Measurements from ENCODE around the gene UBQLN4. TPM values are rescaled to one million over a fixed set of nuclear protein-coding genes. Genes with fewer than 3 reads are reported as not detected.

The UBQLN4 gene
- total RNA-seq, 6 experiments from 2014 or later = 19.0 to 25.5 (median 21.0) TPM

DNA sequence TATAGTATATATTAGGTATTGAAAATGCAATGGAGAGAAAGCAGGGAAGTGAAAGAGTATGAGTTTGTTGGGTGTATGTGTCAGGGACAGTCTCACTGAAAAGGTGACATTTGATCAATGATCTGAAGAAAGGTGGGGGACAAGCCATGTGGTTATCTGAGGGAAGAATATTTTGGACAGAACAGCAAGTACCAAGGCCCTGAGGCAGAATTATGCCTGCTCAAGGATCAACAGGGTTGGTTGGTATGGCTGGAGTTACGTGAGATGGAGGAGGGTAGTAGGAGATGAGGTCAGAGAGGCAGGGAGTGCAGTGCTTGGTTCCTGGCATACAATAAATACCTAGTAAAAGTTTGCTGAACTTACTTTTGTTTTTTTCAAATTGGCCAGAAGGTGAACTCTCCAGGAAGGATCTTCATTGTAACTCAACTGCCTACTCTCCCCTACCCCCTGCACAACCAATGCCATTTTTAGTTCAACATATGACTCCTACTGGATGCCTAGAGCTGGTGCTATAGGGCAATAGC, 2.8 kb upstream of the UBQLN4 start:
- intact Hi-C loops (cut with DNase I) = loop anchor here in 1 of 2 donors (10.0 kb wide), 1 partner anchor 52 kb away; no protein-coding TSS in a partner anchor
- ATAC-seq (no peak), DNase-seq (no peak)
- Histone ChIP-seq H3K4me1 (peaks cover 0 to 7% (median 2%) of the 10 kb centered on the region in 4 donors), H3K4me3 (no peak overlapping the region), H3K36me3 (no peaks in the 10 kb centered on the region), H3K27me3 (no peaks in the 10 kb centered on the region), H3K9me3 (no peaks in the 10 kb centered on the region), H3K27ac (no peak overlapping the region)
- 75% methylated on average over 1 of the region's 1 CpG for WGBS (ENCODE audit: insufficient coverage, low coverage, low lambda C conversion rate, missing lambda C conversion rate)
- no peak for TF ChIP-seq POLR2A (IDR thresholded peaks at IDR 0.05)
- TF ChIP-seq, protein P1, sequence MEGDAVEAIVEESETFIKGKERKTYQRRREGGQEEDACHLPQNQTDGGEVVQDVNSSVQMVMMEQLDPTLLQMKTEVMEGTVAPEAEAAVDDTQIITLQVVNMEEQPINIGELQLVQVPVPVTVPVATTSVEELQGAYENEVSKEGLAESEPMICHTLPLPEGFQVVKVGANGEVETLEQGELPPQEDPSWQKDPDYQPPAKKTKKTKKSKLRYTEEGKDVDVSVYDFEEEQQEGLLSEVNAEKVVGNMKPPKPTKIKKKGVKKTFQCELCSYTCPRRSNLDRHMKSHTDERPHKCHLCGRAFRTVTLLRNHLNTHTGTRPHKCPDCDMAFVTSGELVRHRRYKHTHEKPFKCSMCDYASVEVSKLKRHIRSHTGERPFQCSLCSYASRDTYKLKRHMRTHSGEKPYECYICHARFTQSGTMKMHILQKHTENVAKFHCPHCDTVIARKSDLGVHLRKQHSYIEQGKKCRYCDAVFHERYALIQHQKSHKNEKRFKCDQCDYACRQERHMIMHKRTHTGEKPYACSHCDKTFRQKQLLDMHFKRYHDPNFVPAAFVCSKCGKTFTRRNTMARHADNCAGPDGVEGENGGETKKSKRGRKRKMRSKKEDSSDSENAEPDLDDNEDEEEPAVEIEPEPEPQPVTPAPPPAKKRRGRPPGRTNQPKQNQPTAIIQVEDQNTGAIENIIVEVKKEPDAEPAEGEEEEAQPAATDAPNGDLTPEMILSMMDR (IDR thresholded peaks at IDR 0.05) = no peak

DNA sequence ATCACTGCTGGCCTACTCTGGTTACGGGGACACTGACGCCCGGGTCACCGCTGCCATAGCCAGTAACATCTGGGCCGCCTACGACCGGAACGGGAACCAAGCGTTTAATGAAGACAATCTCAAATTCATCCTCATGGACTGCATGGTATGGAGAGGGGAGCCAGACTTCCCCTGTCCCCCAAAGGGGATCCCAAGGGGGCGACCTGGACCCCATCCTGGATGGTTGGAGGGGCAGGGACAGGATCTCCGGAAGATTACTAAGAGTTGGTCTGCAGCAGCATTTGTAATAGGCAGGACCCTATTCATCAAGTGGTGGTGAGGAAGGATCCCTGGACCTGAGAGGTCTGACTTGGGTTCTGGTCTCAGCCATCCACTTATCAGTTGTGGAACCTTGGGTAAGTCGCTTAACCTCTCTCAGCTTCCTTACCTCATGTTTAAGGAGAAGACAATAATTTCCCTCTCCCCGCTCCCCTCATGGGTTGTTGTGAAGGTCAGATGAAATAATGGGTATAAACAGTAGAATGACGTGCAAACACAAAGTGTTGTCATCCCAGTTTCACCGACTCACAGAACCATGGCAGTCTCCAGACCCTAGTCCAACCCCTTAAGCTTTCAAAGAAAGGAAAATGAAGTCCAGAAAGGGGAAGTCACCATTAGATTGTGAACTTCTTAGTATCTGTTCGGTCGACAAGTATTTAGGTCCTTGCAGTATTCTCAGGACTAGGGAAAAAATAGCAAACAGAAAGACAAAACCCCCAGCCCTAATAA, 1.9 kb upstream of the UBQLN4 start:
- H3K36me3 ChIP-seq = no peaks in the 10 kb centered on the region
- peaks cover 0 to 7% (median 2%) of the 10 kb centered on the region in 4 donors for H3K4me1 ChIP-seq
- H3K27me3 ChIP-seq = no peaks in the 10 kb centered on the region
- ATAC-seq (no peak), DNase-seq (no peak)
- TF ChIP-seq, protein P1 (IDR thresholded peaks at IDR 0.05) = no peak
- no peak for TF ChIP-seq POLR2A (IDR thresholded peaks at IDR 0.05)
- no peaks in the 10 kb centered on the region for H3K9me3 ChIP-seq
- peak overlapping the region; percentile 75 to 100 (median 89) for H3K4me3 ChIP-seq
- intact Hi-C loops (cut with DNase I) = loop anchor here in 1 of 2 donors (10.0 kb wide), 1 partner anchor 51 kb away; no protein-coding TSS in a partner anchor
- WGBS (ENCODE audit: insufficient coverage, low coverage, low lambda C conversion rate, missing lambda C conversion rate) = 14% methylated on average over 16 of the region's 17 CpGs
- peak overlapping the region; percentile 79 to 88 (median 82) for H3K27ac ChIP-seq

- intact Hi-C loops (cut with DNase I) = loop anchor here in 1 of 2 donors (10.0 kb wide), 1 partner anchor 50 kb away; no protein-coding TSS in a partner anchor
- peak within 1 kb of the TSS; percentile 75 to 100 (median 89) for H3K4me3 ChIP-seq
- H3K27ac ChIP-seq = peak within 1 kb of the TSS; percentile 79 to 88 (median 82)
- peaks cover 0 to 7% (median 2%) of the 10 kb centered on the region in 4 donors for H3K4me1 ChIP-seq
- TF ChIP-seq POLR2A (IDR thresholded peaks at IDR 0.05) = peak; percentile 61
- TF ChIP-seq, protein P1 (IDR thresholded peaks at IDR 0.05) = no peak
- no peaks in the 10 kb centered on the region for H3K27me3 ChIP-seq
- H3K9me3 ChIP-seq = no peaks in the 10 kb centered on the region
- DNase-seq (peak; percentile 97 to 99 (median 98)), ATAC-seq (peak; percentile 89 to 91 (median 90))
- H3K36me3 ChIP-seq = no peaks in the 10 kb centered on the region
- WGBS (ENCODE audit: insufficient coverage, low coverage, low lambda C conversion rate, missing lambda C conversion rate) = 0% methylated on average over 24 of the region's 53 CpGs
Observed at GRCh38 chr1:156054500-156055280, 1.1 kb upstream of the UBQLN4 start, which contains the start of gene LAMTOR2. LAMTOR2 (plus strand) TSS chr1:156054782; CDS start chr1:156054890, 108 bp downstream.
